Endodermal cell (in vitro differentiated cells): Measurements from ENCODE around the gene ATP13A3. TPM values are rescaled to one million over a fixed set of nuclear protein-coding genes. Genes with fewer than 3 reads are reported as not detected.

Experiments used
- DNase-seq: peaks from one replicate; pipeline ENCODE4 v3.0.0-alpha.2; 2017
- H3K27ac ChIP-seq: 2 replicates; pipeline ENCODE4 v1.5.1; 2013; ENCODE audit warnings: mild to moderate bottlenecking, low read depth, low read length, moderate library complexity
- H3K27me3 ChIP-seq: 2 replicates; pipeline ENCODE4 v1.6.1; 2013; ENCODE audit warnings: mild to moderate bottlenecking, low read length, moderate library complexity; ENCODE audit not compliant: insufficient read depth, control insufficient read depth, poor library complexity, severe bottlenecking
- H3K36me3 ChIP-seq: 2 replicates; pipeline ENCODE4 v1.7.0; 2013; ENCODE audit warnings: mild to moderate bottlenecking, low read length, moderate library complexity; ENCODE audit not compliant: control insufficient read depth, insufficient read depth
- H3K4me1 ChIP-seq: one replicate; pipeline ENCODE4 v1.7.0; 2013; ENCODE audit warnings: low read length; ENCODE audit not compliant: control insufficient read depth, insufficient read depth
- H3K4me3 ChIP-seq: 2 replicates; pipeline ENCODE4 v1.5.1; 2013; ENCODE audit warnings: mild to moderate bottlenecking, low read length, moderate library complexity
- H3K9ac ChIP-seq: 2 replicates; pipeline ENCODE4 v1.6.1; 2013; ENCODE audit warnings: mild to moderate bottlenecking, low read length, moderate library complexity; ENCODE audit not compliant: poor library complexity, severe bottlenecking; ENCODE audit errors: extremely low read depth
- H3K9me3 ChIP-seq: 2 replicates; pipeline ENCODE4 v1.6.1; 2013; ENCODE audit warnings: mild to moderate bottlenecking, low read length, moderate library complexity; ENCODE audit not compliant: control insufficient read depth
- H3K27ac Mint-ChIP-seq: 2 replicates; pipeline ENCODE4 v1.8.0; 2020; ENCODE audit warnings: mixed read lengths
- H3K27me3 Mint-ChIP-seq: 2 replicates; pipeline ENCODE4 v1.8.0; 2021; ENCODE audit warnings: mild to moderate bottlenecking, mixed read lengths; ENCODE audit not compliant: insufficient read depth
- H3K36me3 Mint-ChIP-seq: 2 replicates; pipeline ENCODE4 v1.8.0; 2020; ENCODE audit warnings: low read depth, mixed read lengths
- H3K4me1 Mint-ChIP-seq: 2 replicates; pipeline ENCODE4 v1.8.0; 2020; ENCODE audit warnings: mixed read lengths
- H3K4me3 Mint-ChIP-seq: 2 replicates; pipeline ENCODE4 v1.8.0; 2020; ENCODE audit warnings: mild to moderate bottlenecking, moderate library complexity, mixed read lengths
- H3K9me3 Mint-ChIP-seq: 2 replicates; pipeline ENCODE4 v1.8.0; 2020; ENCODE audit warnings: mild to moderate bottlenecking, mixed read lengths
- WGBS, 2 experiments: methylation state at CpG; one replicate each; pipeline versions ENCODE4 v1.1.5 to v1.1.7; 2013; ENCODE audit warnings: missing lambda C conversion rate in 2 of 2, mixed read lengths in 1 of 2; ENCODE audit not compliant: insufficient coverage in 1 of 2, insufficient read length in 1 of 2; 5-methylcytosine and 5-hydroxymethylcytosine counted together
- total RNA-seq, 2 donors: library from RNA; stranded (reverse); fragmentation: NEBNext Ultra II Directional in 1 of 2; extraction: Animal tissue kit (Norgen Biotek cat#: 25700) in 1 of 2; gene quantifications; 2 replicates in 1 of 2; 3 replicates in 1 of 2; pipeline ENCODE4 v1.2.1, GENCODE V29; 2021
- TF ChIP-seq, protein P1 (sequence below): fragments of 200-600 bp; sonication (generic); conservative IDR thresholded peaks from 2 replicates; pipeline ENCODE4 v1.5.0; 2021; ENCODE audit warnings: antibody characterized with exemption, mild to moderate bottlenecking

Gene ATP13A3
- total RNA-seq, 2 donors from 2014 or later: 99.7 to 125 TPM

DNA sequence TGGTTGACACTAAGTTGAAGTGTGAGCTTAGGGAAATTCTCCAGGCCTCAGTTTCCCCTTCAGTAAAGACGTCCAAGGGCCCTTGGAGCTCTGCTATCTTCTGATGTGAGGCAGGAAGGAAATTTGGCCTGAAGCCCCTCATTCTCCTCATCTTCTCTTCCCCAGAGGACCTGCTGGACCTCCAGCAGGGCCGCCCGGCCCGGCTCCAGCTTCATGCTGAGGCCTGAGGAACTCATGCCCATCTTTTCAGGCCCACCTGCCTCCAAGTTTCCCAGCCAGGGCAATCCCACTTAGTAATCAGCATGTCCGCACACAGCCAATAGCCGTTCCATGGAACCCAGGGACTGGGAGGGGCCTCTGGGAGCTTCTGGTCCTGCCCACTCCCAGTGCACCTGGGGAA, 121.3 kb downstream of the ATP13A3 start:
- Histone ChIP-seq H3K27ac (no peak overlapping the region), H3K9me3 (no peaks in the 10 kb centered on the region), H3K4me1 (peaks cover 11% of the 10 kb centered on the region), H3K36me3 (no peaks in the 10 kb centered on the region), H3K27me3 (peaks cover 17% of the 10 kb centered on the region), H3K9ac (no peak overlapping the region), H3K4me3 (no peak overlapping the region)
- Mint-ChIP-seq H3K27ac (no peak overlapping the region), H3K4me3 (no peak overlapping the region), H3K36me3 (no peaks in the 10 kb centered on the region), H3K4me1 (peaks cover 20% of the 10 kb centered on the region), H3K27me3 (peaks cover 44% of the 10 kb centered on the region), H3K9me3 (no peaks in the 10 kb centered on the region)
- WGBS, 2 experiments: 90 to 100% methylated on average over 6 of the region's 6 CpGs
- TF ChIP-seq, protein P1, sequence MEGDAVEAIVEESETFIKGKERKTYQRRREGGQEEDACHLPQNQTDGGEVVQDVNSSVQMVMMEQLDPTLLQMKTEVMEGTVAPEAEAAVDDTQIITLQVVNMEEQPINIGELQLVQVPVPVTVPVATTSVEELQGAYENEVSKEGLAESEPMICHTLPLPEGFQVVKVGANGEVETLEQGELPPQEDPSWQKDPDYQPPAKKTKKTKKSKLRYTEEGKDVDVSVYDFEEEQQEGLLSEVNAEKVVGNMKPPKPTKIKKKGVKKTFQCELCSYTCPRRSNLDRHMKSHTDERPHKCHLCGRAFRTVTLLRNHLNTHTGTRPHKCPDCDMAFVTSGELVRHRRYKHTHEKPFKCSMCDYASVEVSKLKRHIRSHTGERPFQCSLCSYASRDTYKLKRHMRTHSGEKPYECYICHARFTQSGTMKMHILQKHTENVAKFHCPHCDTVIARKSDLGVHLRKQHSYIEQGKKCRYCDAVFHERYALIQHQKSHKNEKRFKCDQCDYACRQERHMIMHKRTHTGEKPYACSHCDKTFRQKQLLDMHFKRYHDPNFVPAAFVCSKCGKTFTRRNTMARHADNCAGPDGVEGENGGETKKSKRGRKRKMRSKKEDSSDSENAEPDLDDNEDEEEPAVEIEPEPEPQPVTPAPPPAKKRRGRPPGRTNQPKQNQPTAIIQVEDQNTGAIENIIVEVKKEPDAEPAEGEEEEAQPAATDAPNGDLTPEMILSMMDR: no peak
- DNase-seq: no peak

DNA sequence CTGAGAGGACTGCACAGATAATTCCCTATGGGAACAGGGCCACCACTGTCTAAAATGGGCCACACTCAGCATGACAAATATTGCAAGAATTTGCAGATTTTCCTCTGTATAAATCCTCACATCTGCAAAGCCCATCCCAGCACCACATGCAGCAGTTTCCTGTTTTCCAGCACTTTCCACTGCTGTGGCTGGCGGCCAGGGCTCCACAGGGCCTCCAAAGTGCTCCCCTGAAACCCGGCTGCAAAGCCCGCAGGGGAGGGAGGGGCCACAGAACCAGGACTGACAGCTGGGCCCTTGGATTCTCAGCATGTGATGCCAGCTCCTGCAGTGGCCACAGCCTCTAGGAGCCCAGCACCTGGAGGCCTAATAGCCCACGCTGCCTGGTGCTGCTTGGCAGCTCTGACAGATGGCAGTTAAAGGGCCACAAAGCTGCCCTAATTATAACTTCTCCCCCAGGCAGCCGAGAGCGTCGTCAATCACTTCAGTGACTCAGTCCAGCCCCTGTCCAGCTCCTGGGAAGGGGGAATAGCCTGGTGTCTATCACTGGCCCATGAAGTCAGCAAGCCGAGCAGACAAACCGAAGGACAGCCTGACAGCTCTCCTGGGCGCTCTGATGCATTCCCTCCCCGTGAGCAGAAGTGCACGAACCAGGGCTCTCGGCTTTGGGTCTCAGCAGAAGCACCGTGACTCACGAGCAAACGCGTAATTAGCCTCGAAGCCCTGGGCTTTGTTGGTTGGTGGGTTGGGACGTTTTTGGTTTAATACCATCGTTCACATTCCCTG, 122.0 kb downstream of the ATP13A3 start:
- Histone ChIP-seq H3K27me3 (peaks cover 11% of the 10 kb centered on the region), H3K9me3 (no peaks in the 10 kb centered on the region), H3K9ac (no peak overlapping the region), H3K4me3 (no peak overlapping the region), H3K4me1 (peaks cover 11% of the 10 kb centered on the region), H3K27ac (no peak overlapping the region), H3K36me3 (no peaks in the 10 kb centered on the region)
- Mint-ChIP-seq H3K27me3 (peaks cover 51% of the 10 kb centered on the region), H3K4me3 (no peak overlapping the region), H3K4me1 (peaks cover 19% of the 10 kb centered on the region), H3K9me3 (no peaks in the 10 kb centered on the region), H3K36me3 (no peaks in the 10 kb centered on the region), H3K27ac (no peak overlapping the region)
- 42 to 65% methylated on average over 15 to 20 of the region's 20 CpGs for WGBS, 2 experiments
- no peak for DNase-seq
- TF ChIP-seq, protein P1: no peak

DNA sequence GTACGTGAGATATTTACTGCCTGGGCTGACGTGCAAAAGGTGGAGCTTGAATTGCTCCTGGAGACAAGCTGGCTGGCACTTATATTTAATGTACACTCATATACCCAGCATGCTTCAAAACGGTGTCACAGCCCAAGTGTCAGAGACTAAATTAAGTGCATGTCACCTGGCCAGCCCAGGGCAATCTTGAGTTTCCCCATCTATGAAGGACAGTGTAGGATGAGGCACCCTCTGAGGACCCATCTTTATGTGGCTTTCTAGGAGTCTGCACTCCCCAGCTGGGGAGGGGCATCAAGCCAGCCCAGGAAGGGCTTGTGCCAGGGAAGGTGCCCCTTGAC, 122.5 kb downstream of the ATP13A3 start:
- no peaks in the 10 kb centered on the region for H3K9me3 ChIP-seq
- WGBS, 2 experiments: 91 to 100% methylated on average over 2 to 3 of the region's 3 CpGs
- H3K4me1 ChIP-seq: peaks cover 11% of the 10 kb centered on the region
- H3K36me3 ChIP-seq: no peaks in the 10 kb centered on the region
- peaks cover 10% of the 10 kb centered on the region for H3K27me3 ChIP-seq
- no peak overlapping the region for H3K4me3 ChIP-seq
- H3K4me1 Mint-ChIP-seq: peaks cover 16% of the 10 kb centered on the region
- no peak overlapping the region for H3K27ac ChIP-seq
- no peak overlapping the region for H3K27ac Mint-ChIP-seq
- H3K9me3 Mint-ChIP-seq: no peaks in the 10 kb centered on the region
- no peaks in the 10 kb centered on the region for H3K36me3 Mint-ChIP-seq
- DNase-seq: no peak
- TF ChIP-seq, protein P1: no peak
- H3K9ac ChIP-seq: no peak overlapping the region
- H3K4me3 Mint-ChIP-seq: no peak overlapping the region
- H3K27me3 Mint-ChIP-seq: peaks cover 54% of the 10 kb centered on the region
